Stimulated activated CD4-positive, alpha-beta T cell treated with anti-CD3 and anti-CD28 coated beads, Interleukin-12 subunit alpha, Interleukin-12 subunit beta, amount 100 ng/mL, for 48 hours (primary cell): ENCODE measurements around the gene SERF2.
"Not testable (repeated sequence)": the region's sequence is repeated elsewhere in the genome, so short reads cannot be mapped to it uniquely, and the experiment has no call there.

Experiments used
- DNase-seq, 3 donors: peaks; one replicate each; pipeline ENCODE4 v3.0.0-alpha.2; 2020; ENCODE audit warnings: low read depth in 2 of 3, low spot score in 1 of 3

The SERF2 gene

DNA sequence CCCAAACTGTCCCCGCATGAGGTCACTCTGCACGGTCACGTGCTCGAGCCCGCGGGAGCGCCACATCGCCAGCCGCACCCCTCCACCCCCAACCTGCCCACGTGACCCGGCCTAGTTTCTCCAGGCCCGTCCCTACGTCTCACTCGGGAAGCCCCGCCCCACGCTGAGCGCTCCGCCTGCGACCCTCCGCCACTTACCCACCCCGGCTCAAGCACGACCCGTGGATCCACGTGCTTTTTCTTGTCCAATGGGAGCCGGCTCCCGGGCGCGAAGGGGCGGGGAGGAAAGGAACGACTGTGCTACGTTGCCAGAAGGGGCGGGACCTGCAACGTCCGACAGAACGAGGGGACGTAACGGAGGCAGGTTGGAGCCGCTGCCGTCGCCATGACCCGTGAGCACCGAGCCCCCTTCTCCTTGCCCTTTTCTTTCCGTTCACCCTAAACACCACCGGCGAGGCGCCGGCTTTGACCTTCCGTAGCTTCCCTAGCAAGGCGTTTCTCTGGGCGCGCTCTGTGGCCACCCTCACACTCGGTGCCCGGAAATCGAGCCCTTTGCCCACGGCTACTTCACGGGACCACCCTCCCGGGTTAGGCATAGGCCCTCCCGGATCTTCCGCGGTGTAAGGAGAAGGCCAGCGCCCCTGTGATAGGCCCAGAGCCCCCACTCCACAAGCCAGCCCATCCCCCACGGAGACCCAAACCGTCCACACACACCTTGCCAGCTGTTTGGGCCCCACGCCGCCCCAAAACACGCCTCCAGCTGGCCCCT lies at the start of gene SERF2:
TSS of gene SERF2 (plus strand) at position 328 of the 768 bp plus-strand sequence. CDS start at position 385, 57 bp downstream.
- peak; percentile 100 for DNase-seq

- DNase-seq = peak; percentile 70 to 86 (median 79)
Observed at GRCh38 chr15:43746245-43746902, 45.7 kb upstream of the SERF2 start, which contains the start of gene PDIA3. Gene PDIA3, plus strand, starts transcription at chr15:43746438. Its CDS starts 102 bp downstream, at chr15:43746540.

DNA sequence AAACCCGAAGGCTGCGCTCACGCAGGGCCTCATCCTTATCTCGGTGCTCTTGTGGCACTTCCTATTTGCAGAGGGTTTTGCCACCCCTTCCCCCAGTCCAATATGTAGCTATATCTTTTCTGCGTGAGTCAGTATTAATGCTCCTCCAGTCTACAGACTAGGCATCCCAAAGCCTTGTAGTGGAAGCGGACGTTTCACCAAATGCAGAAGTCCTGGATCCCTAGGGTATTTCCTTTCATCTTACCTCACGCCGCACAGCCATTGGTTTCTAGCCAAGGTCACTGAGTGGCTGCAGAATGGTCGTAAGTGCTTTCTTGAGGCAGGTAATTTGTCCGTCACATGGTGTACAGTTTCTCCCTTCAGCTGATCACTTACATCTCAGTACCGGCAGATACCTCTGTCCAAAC lies 45.2 kb upstream of the SERF2 start:
- not testable (repeated sequence) for DNase-seq

GRCh38 chr15:43748376-43748775 lies 43.7 kb upstream of the SERF2 start:
- DNase-seq = no peak

- DNase-seq = peak in 2 of 3 donors; percentile 20 to 25
Observed at GRCh38 chr15:43749690-43750345, 42.3 kb upstream of the SERF2 start.

DNA sequence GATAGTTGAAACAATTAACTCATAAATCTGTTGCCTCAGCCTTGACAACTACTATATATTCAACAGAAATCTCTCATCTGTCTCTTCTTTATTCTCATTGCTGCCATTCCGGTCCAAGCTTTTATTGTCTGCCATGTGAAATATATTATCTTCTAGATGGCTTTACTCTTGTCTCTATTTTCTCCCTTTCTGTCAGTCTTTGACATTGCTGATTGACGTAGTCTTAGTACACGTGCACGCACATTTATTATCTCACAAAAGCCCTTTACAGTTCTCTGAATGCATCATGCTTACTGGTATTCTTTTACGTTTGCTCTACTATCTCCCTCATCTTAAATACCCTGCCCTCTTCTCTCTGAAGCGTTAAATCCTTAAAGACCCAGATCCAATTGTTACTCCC lies 40.2 kb upstream of the SERF2 start:
- DNase-seq = no peak

DNA sequence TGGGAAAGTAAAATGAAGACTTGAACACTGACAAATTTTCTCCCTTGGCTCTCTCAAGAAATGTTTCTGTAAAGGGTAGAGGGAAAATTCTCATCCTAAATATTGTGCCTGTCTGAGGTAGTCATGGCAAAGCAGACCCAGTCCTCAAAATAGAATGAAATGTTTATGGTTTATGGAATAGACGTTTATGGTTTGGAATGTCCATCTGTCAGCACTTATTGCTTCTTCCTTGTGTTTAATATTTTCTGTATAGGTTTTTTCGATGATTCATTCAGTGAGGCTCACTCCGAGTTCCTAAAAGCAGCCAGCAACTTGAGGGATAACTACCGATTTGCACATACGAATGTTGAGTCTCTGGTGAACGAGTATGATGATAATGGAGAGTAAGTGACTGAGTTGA lies 29.3 kb upstream of the SERF2 start:
- no peak for DNase-seq

DNA sequence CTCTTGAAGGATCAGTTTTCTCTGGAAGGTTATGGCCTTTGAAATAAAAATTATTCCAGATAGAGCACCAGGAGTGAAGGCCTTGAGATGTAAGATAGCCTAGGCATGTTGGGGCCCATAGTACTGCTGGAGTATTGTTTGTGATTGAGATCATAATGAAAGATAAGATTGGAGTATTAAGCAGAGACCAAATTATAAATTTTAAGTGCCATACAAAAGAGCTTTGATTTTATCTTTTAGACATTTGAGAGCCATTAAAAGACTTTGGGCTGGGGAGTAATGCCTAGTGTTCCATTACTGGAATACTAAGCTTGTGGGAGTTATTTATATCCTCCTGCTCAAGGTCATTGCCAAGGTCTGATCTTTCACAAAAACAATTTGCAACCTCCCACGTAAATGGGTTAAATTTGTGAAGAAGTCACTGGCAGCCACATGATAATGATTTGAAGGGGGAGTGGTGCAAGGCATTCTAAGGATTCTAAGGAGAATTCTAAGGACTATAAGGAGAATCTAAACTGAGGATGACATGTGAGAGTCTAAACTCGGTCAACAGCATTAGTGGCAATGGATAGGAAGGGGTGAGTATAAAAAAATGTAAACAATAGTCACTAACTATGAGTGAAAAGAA lies 28.2 kb upstream of the SERF2 start:
- DNase-seq = no peak

- peak in 2 of 3 donors; percentile 44 to 71 for DNase-seq
Observed at GRCh38 chr15:43769584-43770228, 22.4 kb upstream of the SERF2 start.

GRCh38 chr15:43771816-43772215 lies 20.3 kb upstream of the SERF2 start:
- DNase-seq = no peak

DNA sequence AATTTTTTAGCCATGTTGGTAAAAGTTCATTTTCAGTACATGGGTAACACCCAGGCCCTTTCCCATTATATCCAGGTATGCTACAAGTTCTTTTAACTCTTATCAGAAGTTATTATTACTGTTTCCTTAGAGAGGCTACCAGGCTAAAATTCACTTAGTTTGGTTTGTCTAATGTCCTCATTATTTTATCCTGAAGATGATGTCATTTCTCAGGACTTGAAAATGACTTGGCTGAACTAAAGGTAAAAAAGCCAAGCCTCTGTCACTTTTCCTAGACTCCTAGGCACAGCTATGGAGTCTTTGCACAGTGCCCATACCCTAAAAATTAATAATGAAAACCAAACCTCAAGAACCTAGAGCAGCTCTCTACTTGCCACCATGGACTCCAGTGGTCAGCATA lies 19.5 kb upstream of the SERF2 start:
- DNase-seq = no peak

- no peak for DNase-seq
Observed at GRCh38 chr15:43774062-43774461, 18.1 kb upstream of the SERF2 start.

DNA sequence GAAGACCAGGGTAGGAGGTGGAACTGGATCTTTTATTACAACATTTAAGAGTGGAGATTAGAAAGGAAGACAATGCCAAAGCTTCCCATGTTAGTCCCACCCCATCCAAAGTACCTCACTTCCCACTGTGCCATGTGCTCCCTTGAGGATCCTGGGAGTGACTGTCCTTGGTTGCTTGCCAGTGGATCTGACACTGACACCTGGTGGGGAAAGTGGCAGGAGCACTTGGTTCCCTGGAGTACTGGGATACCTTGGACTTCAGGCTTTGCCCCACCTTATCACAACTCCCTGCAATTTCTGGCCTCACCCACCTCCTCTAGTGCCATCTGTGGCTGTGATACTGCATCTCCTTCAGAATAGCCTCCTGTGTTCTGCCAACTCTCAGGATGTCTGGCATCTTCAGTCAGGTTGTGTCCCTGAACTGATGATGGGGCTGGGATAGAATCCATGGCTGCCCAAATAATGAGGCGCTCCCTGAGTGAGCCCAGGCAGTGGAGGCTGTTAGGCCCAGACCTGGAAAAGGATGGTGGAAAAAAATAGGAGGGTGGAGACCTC lies 16.6 kb upstream of the SERF2 start:
- DNase-seq = no peak

GRCh38 chr15:43776101-43776717 lies 15.9 kb upstream of the SERF2 start:
- peak in 1 of 3 donors; percentile 12 for DNase-seq

GRCh38 chr15:43776718-43777266 lies 15.3 kb upstream of the SERF2 start, which contains the start of gene ELL3:
Gene ELL3, minus strand, starts transcription at chr15:43776966. Its CDS starts 65 bp downstream, at chr15:43776901.
- DNase-seq = peak; percentile 56 to 73 (median 60)

DNA sequence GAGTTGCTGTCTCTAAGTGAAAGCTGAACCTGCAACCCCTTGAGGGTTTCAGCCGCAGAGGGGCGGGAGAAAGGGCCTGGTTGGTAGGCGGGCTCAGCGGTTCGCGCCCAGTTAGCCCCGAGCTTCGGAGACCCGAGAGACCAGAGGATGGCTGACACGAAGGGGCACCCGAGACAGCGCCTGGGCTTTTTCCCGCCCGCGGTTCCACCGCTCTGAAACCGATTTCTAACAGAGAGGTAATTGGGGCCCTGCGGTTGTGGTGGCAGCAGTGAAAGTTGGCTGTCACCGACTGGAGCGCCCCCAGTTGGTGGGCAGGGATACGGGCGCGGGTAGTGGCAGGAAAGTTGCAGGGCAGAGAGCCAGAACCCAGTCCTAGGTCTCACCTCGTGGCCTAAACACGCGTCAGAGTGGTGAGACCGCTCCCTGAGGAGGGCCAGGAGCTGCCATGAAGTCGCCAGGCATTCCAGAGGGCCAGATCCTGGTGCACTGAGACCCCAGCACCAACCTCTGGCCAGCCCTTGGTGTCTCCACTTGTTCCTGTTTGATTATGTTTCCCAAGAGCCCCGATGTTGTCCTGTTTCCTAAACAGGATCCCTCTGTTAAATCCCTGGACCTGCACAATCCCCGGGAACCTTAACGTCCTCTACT lies 14.7 kb upstream of the SERF2 start:
- peak; percentile 86 to 90 (median 86) for DNase-seq

GRCh38 chr15:43779016-43779415 lies 13.1 kb upstream of the SERF2 start:
- DNase-seq = no peak

DNA sequence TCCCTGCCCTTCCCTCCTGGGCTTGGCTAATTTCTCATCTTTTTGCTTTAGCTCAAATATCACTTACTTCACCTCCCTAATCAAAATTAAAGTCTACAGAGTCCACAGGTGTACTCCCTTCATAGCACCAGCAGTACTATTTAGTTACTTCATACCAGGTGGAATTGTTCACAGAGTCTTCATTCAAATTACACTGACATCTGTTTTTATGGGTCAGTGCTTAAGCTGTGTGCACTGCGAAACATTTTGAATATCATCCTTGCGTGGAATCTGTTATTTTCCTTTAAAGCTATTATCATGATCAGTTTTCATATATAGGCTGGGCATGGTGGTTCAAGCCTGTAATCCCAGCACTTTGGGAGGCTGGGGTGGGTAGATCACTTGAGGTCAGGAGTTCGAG lies 2.7 kb upstream of the SERF2 start:
- no peak for DNase-seq

- peak in 1 of 3 donors; percentile 12 for DNase-seq
Observed at GRCh38 chr15:43792761-43793476, 799 bp downstream of the SERF2 start.
